Thyroid gland (tissue), 4 donors: ENCODE measurements around the gene TPD52L3. TPM values are rescaled to one million over a fixed set of nuclear protein-coding genes. Genes with fewer than 3 reads are reported as not detected.

ENCODE experiments used
- DNase-seq, 2 donors: peaks; one replicate each; pipeline ENCODE4 v3.0.0-alpha.2; 2019
- H3K27ac ChIP-seq, 3 donors: fragments of 200-600 bp; sonication (generic); 1 replicate in 2 of 3; 2 replicates in 1 of 3; pipeline ENCODE4 v1.5.1; 2016 to 2019; ENCODE audit warnings: mild to moderate bottlenecking in 1 of 3, moderate library complexity in 1 of 3
- H3K27me3 ChIP-seq: fragments of 200-600 bp; sonication (generic); one replicate; pipeline ENCODE4 v1.5.1; 2019
- H3K36me3 ChIP-seq, 2 donors: fragments of 200-600 bp; sonication (generic); one replicate each; pipeline ENCODE4 v1.5.1; 2016 to 2019
- H3K4me1 ChIP-seq, 2 donors: fragments of 200-600 bp; sonication (generic); one replicate each; pipeline ENCODE4 v1.5.1; 2017 to 2019
- H3K4me3 ChIP-seq, 3 donors: fragments of 200-600 bp; sonication (generic); replicated peaks in 1 of 3; 1 replicate in 2 of 3; 2 replicates in 1 of 3; pipeline ENCODE4 v1.5.1; 2016; ENCODE audit warnings: mild to moderate bottlenecking in 1 of 3
- H3K9me3 ChIP-seq: fragments of 200-600 bp; sonication (generic); one replicate; pipeline ENCODE4 v1.5.1; 2017
- CTCF ChIP-seq, 6 experiments: fragments of 200-600 bp in 3 of 6; fragments of 450-650 bp in 3 of 6; sonication (generic) in 3 of 6; IDR thresholded peaks; one replicate each; pipeline ENCODE4 v1.5.1; 2016 to 2019; ENCODE audit warnings: antibody characterized with exemption in 6 of 6, mild to moderate bottlenecking in 2 of 6, inconsistent platforms in 1 of 6, moderate library complexity in 1 of 6
- POLR2A ChIP-seq, 2 donors: fragments of 450-650 bp; IDR thresholded peaks; one replicate each; pipeline ENCODE4 v1.6.1; 2017; ENCODE audit warnings: antibody characterized with exemption in 2 of 2, mild to moderate bottlenecking in 2 of 2, moderate library complexity in 1 of 2
- WGBS, 2 donors: methylation state at CpG; one replicate each; pipeline ENCODE4 v1.1.5; 2017; 5-methylcytosine and 5-hydroxymethylcytosine counted together
- intact Hi-C: fragments of 100-400 bp; cut with DNase I; formaldehyde crosslinking; loops from one replicate; pipeline ENCODE4 v1.15.1; 2023
- total RNA-seq, 4 donors: library from RNA; depleted of rRNA; stranded (reverse); fragments of >200 nt; gene quantifications; one replicate each; pipeline ENCODE4 v1.2.3, GENCODE V29; 2016

TPD52L3 gene
- total RNA-seq, 4 donors from 2014 or later, result 0.27 to 0.33 TPM; not detected in 2

GRCh38 chr9:6307551-6308096, 20.6 kb upstream of the TPD52L3 start:
- TF ChIP-seq POLR2A (IDR thresholded peaks at IDR 0.05) (no peak), CTCF (IDR thresholded peaks at IDR 0.05) (no peak)
- Histone ChIP-seq H3K4me3 (no peak overlapping the region), H3K27me3 (no peaks in the 10 kb centered on the region), H3K27ac (no peak overlapping the region), H3K36me3 (no peaks in the 10 kb centered on the region), H3K9me3 (no peaks in the 10 kb centered on the region), H3K4me1 (no peaks in the 10 kb centered on the region)
- intact Hi-C loops, result loop anchor here (2.0 to 5.0 kb wide), 3 partner anchors 110 to 420 kb away; no protein-coding TSS in a partner anchor
- WGBS, 2 donors, result 84 to 96% methylated on average over 1 of the region's 1 CpG
- no peak for DNase-seq

- no peaks in the 10 kb centered on the region for H3K27me3 ChIP-seq
- intact Hi-C loops, result no loop called here
- no peaks in the 10 kb centered on the region for H3K9me3 ChIP-seq
- TF ChIP-seq POLR2A (IDR thresholded peaks at IDR 0.05) (no peak), CTCF (IDR thresholded peaks at IDR 0.05) (no peak)
- no peak overlapping the region for H3K27ac ChIP-seq
- H3K4me1 ChIP-seq, result no peaks in the 10 kb centered on the region
- H3K36me3 ChIP-seq, result no peaks in the 10 kb centered on the region
- no peak for DNase-seq
- 81 to 88% methylated on average over 4 of the region's 4 CpGs for WGBS, 2 donors
- no peak overlapping the region for H3K4me3 ChIP-seq
Measured at GRCh38 chr9:6330958-6331634, 2.9 kb downstream of the TPD52L3 start.

- Histone ChIP-seq H3K4me1 (no peaks in the 10 kb centered on the region), H3K4me3 (no peak overlapping the region), H3K36me3 (no peaks in the 10 kb centered on the region), H3K27me3 (no peaks in the 10 kb centered on the region), H3K9me3 (no peaks in the 10 kb centered on the region), H3K27ac (no peak overlapping the region)
- no peak for DNase-seq
- no peak for TF ChIP-seq POLR2A (IDR thresholded peaks at IDR 0.05)
- TF ChIP-seq CTCF (IDR thresholded peaks at IDR 0.05), result no peak
- intact Hi-C loops, result no loop called here
Measured at GRCh38 chr9:6334305-6334704, 6.1 kb downstream of the TPD52L3 start.

- Histone ChIP-seq H3K4me3 (no peak overlapping the region), H3K4me1 (no peaks in the 10 kb centered on the region), H3K9me3 (no peaks in the 10 kb centered on the region), H3K36me3 (no peaks in the 10 kb centered on the region), H3K27ac (no peak overlapping the region), H3K27me3 (no peaks in the 10 kb centered on the region)
- DNase-seq, result no peak
- TF ChIP-seq POLR2A (IDR thresholded peaks at IDR 0.05) (no peak), CTCF (IDR thresholded peaks at IDR 0.05) (no peak)
- WGBS, 2 donors, result 83 to 84% methylated on average over 3 of the region's 3 CpGs
- intact Hi-C loops, result no loop called here
Measured at GRCh38 chr9:6348766-6349165, 20.6 kb downstream of the TPD52L3 start.

GRCh38 chr9:6351737-6352136, 23.6 kb downstream of the TPD52L3 start:
- no peak for TF ChIP-seq CTCF (IDR thresholded peaks at IDR 0.05)
- no peak for TF ChIP-seq POLR2A (IDR thresholded peaks at IDR 0.05)

More at GRCh38 chr9:6351737-6352136, 23.6 kb downstream of the TPD52L3 start:
- Histone ChIP-seq H3K36me3 (no peaks in the 10 kb centered on the region), H3K4me1 (no peaks in the 10 kb centered on the region), H3K27ac (no peak overlapping the region), H3K4me3 (no peak overlapping the region), H3K9me3 (no peaks in the 10 kb centered on the region), H3K27me3 (no peaks in the 10 kb centered on the region)
- DNase-seq, result no peak
- intact Hi-C loops, result loop anchor here (5.0 to 10.0 kb wide), 2 partner anchors 211 to 313 kb away; no protein-coding TSS in a partner anchor
